GM10266 (cell line): Measurements from ENCODE around the gene ULBP3.
"Not testable (repeated sequence)": the region's sequence is repeated elsewhere in the genome, so short reads cannot be mapped to it uniquely, and the experiment has no call there.

Experiments used
- DNase-seq: peaks from one replicate; pipeline ENCODE4 v3.0.0; 2012; ENCODE audit errors: extremely low spot score

Gene ULBP3

GRCh38 chr6:150013785-150014622 is 54.9 kb downstream of the ULBP3 start:
- not testable (repeated sequence) for DNase-seq

DNA sequence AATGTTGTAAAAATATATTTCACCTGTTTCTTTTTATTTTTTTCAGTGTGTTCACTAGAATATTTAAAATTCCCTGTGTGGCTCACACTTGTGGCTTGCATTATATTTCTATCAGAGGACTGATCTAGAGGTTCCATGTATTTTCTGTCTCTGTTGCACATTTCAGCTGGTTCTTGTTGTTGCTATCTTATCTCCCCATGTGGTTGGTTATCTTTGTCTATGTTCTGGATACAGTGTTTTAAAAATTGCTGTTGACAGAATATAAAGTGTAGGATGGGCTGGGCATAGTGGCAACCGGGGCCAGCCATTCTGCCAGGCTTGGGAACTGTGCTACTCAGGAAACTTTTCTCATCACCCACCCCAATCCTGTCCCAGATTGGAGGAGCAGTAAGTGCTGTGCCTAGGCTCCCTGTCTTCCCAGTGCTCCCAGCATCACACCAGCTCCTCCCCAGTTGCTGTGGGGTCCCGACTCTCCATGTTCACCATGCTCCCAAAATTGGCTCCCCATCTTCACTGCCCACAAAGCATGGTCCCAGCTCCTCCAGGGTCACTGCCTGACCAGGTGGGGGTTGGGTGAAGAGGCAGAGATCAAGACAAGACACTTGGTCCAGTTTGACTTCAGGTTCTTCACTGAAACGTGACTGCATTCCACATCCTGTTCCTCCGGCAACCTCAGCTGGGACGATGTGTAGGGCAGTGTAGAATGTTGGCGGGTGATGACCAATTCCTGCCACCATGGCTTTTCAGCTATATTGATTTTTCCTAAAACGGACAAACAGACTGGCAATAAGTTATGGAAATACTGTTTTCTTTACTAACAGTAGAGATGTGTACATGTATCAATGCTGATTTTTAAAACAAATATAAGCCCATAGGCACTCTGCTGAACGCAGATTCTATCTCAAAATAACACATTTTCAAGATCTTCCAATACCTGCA is 55.8 kb downstream of the ULBP3 start:
- DNase-seq, result not testable (repeated sequence)
